HEK293 (cell line): ENCODE measurements around the gene AFF3.

Source experiments
- PRDM1 ChIP-seq: fragments of 450-650 bp; formaldehyde crosslinking; IDR thresholded peaks from 2 replicates; pipeline ENCODE4; 2016; ENCODE audit warnings: missing biosample characterization, missing genetic modification characterization
- ZBTB21 ChIP-seq: fragments of 450-650 bp; formaldehyde crosslinking; IDR thresholded peaks from 2 replicates; pipeline ENCODE4 v1.5.1; 2017; ENCODE audit warnings: missing biosample characterization, missing genetic modification characterization
- ZNF157 ChIP-seq: fragments of 450-650 bp; formaldehyde crosslinking; IDR thresholded peaks from 2 replicates; pipeline ENCODE4 v1.5.1; 2016; ENCODE audit warnings: missing biosample characterization, missing genetic modification characterization
- TF ChIP-seq, protein P1 (sequence below): fragments of 450-650 bp; formaldehyde crosslinking; IDR thresholded peaks from 2 replicates; pipeline ENCODE4 v1.5.1; 2016; ENCODE audit warnings: missing biosample characterization, missing genetic modification characterization
- TF ChIP-seq, protein P2 (sequence below): fragments of 450-650 bp; formaldehyde crosslinking; IDR thresholded peaks from 2 replicates; pipeline ENCODE4 v1.5.1; 2016; ENCODE audit warnings: missing biosample characterization, missing genetic modification characterization, low read depth

DNA sequence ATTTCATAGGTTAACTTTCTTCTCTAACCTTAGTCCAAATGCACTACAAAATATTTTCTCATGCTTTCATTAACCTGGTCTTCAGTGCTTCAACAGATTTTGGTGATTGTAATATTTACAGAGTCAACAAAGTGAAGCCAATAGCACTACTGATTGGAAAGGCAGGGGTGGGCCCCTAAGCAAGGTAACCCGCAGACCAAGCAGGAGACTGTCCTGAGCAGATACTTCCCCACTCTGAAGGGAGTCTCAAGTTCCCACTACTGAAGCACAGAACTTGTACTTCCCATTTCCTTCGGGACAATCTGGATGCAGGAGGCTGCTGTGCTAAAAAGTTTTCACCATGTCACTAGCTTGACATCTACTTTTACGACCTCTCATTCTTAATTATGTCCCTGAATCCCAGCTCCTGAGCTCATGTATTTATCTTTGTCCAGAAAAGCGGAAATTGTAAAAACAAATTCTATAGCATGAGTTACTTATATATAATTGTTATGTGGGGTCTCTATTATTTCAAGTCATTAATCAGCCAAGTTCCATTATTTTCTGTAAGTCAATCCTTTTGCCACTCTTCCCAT, 341.0 kb downstream of the AFF3 start:
- TF ChIP-seq, protein P1, sequence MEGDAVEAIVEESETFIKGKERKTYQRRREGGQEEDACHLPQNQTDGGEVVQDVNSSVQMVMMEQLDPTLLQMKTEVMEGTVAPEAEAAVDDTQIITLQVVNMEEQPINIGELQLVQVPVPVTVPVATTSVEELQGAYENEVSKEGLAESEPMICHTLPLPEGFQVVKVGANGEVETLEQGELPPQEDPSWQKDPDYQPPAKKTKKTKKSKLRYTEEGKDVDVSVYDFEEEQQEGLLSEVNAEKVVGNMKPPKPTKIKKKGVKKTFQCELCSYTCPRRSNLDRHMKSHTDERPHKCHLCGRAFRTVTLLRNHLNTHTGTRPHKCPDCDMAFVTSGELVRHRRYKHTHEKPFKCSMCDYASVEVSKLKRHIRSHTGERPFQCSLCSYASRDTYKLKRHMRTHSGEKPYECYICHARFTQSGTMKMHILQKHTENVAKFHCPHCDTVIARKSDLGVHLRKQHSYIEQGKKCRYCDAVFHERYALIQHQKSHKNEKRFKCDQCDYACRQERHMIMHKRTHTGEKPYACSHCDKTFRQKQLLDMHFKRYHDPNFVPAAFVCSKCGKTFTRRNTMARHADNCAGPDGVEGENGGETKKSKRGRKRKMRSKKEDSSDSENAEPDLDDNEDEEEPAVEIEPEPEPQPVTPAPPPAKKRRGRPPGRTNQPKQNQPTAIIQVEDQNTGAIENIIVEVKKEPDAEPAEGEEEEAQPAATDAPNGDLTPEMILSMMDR = no peak
- TF ChIP-seq ZNF157 (tag by site-specific recombination) (no peak), ZBTB21 (tag by site-specific recombination) (no peak), PRDM1 (tag by site-specific recombination) (no peak)
- TF ChIP-seq, protein P2, sequence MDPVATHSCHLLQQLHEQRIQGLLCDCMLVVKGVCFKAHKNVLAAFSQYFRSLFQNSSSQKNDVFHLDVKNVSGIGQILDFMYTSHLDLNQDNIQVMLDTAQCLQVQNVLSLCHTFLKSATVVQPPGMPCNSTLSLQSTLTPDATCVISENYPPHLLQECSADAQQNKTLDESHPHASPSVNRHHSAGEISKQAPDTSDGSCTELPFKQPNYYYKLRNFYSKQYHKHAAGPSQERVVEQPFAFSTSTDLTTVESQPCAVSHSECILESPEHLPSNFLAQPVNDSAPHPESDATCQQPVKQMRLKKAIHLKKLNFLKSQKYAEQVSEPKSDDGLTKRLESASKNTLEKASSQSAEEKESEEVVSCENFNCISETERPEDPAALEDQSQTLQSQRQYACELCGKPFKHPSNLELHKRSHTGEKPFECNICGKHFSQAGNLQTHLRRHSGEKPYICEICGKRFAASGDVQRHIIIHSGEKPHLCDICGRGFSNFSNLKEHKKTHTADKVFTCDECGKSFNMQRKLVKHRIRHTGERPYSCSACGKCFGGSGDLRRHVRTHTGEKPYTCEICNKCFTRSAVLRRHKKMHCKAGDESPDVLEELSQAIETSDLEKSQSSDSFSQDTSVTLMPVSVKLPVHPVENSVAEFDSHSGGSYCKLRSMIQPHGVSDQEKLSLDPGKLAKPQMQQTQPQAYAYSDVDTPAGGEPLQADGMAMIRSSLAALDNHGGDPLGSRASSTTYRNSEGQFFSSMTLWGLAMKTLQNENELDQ (tag by site-specific recombination) = no peak
